Transverse colon (tissue), 4 donors: ENCODE data around the gene NAA80.

Experiments
- POLR2A ChIP-seq: fragments of 450-650 bp; IDR thresholded peaks from one replicate; pipeline ENCODE4 v1.6.1; 2016; ENCODE audit warnings: antibody characterized with exemption, mild to moderate bottlenecking, moderate library complexity
- POLR2AphosphoS5 ChIP-seq, 3 donors: sonication (generic); formaldehyde crosslinking; IDR thresholded peaks; one replicate each; pipeline ENCODE4 v1.6.1; 2016; ENCODE audit warnings: antibody characterized with exemption in 3 of 3
- TF ChIP-seq, protein P1 (sequence below), 5 experiments: fragments of 200-600 bp in 3 of 5; fragments of 450-650 bp in 2 of 5; sonication (generic) in 3 of 5; IDR thresholded peaks; 1 replicate in 2 of 5; 2 replicates in 3 of 5; pipeline ENCODE4 v1.5.1; 2016 to 2017; ENCODE audit warnings: antibody characterized with exemption in 5 of 5, inconsistent platforms in 3 of 5, mild to moderate bottlenecking in 2 of 5, moderate library complexity in 1 of 5

DNA sequence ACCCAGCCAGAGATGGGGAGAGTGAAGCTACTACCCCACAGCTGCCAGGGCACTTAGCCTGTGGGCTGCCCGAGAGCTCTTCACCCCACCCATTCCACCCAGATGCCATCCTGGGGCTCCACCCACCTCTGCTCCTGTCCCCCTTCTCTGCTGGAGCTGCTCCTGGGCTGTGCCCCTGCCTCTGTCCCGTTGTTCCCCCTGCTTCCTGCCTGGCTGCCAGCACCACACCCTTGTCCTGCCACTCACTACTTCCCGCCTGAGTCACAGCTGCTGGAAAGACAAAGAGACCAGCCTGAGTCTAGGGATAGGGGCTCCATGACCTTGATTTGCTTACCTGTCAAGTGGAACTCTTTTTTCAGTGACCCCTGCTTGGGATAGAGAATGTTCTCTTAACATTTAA is 50.8 kb downstream of the NAA80 start:
- TF ChIP-seq POLR2AphosphoS5 (IDR thresholded peaks at IDR 0.05) (no peak), POLR2A (no peak)
- TF ChIP-seq, protein P1, sequence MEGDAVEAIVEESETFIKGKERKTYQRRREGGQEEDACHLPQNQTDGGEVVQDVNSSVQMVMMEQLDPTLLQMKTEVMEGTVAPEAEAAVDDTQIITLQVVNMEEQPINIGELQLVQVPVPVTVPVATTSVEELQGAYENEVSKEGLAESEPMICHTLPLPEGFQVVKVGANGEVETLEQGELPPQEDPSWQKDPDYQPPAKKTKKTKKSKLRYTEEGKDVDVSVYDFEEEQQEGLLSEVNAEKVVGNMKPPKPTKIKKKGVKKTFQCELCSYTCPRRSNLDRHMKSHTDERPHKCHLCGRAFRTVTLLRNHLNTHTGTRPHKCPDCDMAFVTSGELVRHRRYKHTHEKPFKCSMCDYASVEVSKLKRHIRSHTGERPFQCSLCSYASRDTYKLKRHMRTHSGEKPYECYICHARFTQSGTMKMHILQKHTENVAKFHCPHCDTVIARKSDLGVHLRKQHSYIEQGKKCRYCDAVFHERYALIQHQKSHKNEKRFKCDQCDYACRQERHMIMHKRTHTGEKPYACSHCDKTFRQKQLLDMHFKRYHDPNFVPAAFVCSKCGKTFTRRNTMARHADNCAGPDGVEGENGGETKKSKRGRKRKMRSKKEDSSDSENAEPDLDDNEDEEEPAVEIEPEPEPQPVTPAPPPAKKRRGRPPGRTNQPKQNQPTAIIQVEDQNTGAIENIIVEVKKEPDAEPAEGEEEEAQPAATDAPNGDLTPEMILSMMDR (IDR thresholded peaks at IDR 0.05), result no peak
